AG10803 (cell line): ENCODE measurements around the gene ARHGAP4.
A peak's percentile ranks its signal among the peaks of the same experiment; 100 is the strongest.

Experiments used
- DNase-seq: peaks from one replicate; pipeline ENCODE4 v3.0.0; 2010; ENCODE audit warnings: low read depth
- H3K4me3 ChIP-seq: 2 replicates; pipeline ENCODE4 v1.5.1; 2011; ENCODE audit warnings: mild to moderate bottlenecking, low read length, control low read depth
- TF ChIP-seq, protein P1 (sequence below): conservative IDR thresholded peaks from 2 replicates; pipeline ENCODE4 v1.5.1; 2011; ENCODE audit warnings: mild to moderate bottlenecking, low read length, control low read depth, inconsistent platforms

The ARHGAP4 gene

DNA sequence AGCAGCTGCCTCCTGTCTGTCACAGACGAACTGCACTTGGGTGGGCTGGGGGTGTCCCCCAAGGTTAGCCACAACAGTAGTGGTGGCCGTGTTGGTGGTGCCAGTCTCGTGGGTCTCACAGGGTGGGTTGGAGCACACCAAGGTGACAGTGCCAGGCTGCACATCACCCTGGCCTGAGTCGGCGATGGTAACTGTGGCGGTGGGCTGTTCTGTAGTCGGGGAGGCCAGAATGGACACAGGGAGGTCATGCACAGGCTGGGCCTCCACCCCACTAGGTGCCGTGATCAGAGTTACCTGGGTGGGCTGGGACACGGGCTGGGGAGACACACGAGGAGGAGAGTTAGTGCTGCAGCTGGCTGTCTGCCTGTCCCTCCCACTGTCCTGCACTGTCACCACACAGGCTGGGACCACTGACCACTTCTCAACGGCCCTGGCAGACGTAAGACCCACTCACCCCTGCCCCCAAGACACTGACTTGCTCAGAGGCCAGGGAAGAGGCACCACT lies 29.2 kb upstream of the ARHGAP4 start:
- TF ChIP-seq, protein P1, sequence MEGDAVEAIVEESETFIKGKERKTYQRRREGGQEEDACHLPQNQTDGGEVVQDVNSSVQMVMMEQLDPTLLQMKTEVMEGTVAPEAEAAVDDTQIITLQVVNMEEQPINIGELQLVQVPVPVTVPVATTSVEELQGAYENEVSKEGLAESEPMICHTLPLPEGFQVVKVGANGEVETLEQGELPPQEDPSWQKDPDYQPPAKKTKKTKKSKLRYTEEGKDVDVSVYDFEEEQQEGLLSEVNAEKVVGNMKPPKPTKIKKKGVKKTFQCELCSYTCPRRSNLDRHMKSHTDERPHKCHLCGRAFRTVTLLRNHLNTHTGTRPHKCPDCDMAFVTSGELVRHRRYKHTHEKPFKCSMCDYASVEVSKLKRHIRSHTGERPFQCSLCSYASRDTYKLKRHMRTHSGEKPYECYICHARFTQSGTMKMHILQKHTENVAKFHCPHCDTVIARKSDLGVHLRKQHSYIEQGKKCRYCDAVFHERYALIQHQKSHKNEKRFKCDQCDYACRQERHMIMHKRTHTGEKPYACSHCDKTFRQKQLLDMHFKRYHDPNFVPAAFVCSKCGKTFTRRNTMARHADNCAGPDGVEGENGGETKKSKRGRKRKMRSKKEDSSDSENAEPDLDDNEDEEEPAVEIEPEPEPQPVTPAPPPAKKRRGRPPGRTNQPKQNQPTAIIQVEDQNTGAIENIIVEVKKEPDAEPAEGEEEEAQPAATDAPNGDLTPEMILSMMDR, result no peak
- H3K4me3 ChIP-seq, result no peak overlapping the region
- no peak for DNase-seq

DNA sequence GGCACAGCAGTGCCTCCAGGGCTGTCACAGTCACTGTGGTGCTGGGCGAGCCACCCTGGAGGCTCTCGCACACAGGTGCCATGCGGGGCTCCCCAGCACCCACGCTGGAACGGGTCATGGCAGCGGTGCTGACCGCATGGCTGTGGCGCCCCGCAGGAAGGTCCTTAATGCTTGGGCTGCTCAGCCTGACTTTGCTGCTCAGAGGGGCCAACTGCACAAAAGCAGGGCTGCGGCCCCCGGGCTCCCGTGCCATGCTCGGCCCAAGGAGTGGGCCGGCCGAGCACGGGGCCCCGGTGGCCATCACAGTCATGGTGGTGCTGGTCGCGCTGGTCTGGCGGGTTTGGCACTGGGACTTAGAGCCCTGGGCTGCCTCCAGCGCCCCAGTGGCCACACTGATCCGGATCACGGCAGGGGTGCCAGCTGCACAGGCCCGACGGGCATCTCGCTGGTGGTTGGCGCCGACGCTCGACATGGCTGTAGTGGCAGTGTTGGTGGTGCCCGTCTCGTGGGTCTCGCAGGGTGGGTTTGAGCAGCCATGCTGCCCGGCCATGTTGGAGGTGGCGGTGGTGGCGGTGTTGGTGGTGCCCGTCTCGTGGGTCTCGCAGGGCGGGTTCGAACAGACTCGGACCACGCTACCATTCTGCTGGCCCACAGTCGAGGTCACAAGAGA lies 28.6 kb upstream of the ARHGAP4 start:
- TF ChIP-seq, protein P1, result no peak
- no peak for DNase-seq
- H3K4me3 ChIP-seq, result no peak overlapping the region

DNA sequence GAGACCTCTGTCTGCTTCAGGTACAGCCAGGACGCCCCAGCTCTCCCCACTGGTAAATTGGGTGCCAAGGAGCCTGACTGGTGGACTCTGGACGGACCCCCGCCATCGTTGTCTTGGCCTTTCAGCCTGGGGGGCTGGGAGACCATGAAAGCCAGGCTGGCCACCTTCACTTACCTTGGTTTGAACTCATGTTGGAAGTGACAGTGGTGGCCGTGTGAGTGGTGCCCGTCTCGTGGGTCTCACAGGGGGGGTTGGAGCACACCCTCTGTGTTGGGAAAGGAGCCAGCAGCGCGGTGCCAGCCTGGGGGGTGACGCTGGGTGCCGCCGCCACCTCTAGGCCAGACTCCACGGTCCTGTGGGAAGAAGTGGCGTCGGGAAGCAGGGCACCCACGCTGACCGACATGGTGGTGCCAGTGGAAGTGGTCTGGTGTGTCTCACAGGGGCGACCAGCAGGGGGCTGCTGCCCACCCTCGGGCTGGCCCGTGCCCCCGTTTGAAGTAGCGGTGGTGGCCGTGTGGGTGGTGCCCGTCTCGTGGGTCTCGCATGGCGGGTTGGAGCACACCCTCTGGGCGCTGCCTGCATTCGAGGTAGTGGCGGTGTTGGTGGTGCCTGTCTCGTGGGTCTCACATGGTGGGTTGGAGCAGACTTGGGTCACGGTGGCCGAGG lies 28.0 kb upstream of the ARHGAP4 start:
- no peak for DNase-seq
- TF ChIP-seq, protein P1, result no peak
- no peak overlapping the region for H3K4me3 ChIP-seq

DNA sequence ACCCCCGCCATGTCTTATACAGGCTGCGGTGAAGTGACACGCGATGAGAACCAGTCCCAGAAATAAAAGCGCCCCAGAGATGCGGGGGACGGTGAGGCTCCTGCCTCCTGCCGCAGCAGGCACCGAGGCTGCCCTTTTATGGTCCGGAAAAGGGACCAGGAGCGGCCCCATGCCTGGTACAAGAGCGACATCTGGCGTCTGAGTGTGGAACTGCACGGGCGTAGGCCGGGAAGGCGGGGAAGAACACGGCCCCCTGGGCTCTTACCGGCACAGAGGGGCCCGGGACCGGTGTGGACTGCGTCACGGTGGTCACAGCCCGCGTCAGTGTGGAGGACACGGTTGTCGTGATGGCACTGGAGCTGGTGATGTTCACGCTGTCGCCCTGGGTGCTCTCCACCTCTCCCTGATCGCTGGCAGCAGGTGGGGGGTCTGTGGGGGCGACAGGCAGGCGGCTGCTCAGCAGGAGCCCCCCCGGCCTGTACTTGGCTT lies 27.3 kb upstream of the ARHGAP4 start:
- TF ChIP-seq, protein P1, result peak; percentile 74
- peak; percentile 46 for DNase-seq
- no peak overlapping the region for H3K4me3 ChIP-seq

DNA sequence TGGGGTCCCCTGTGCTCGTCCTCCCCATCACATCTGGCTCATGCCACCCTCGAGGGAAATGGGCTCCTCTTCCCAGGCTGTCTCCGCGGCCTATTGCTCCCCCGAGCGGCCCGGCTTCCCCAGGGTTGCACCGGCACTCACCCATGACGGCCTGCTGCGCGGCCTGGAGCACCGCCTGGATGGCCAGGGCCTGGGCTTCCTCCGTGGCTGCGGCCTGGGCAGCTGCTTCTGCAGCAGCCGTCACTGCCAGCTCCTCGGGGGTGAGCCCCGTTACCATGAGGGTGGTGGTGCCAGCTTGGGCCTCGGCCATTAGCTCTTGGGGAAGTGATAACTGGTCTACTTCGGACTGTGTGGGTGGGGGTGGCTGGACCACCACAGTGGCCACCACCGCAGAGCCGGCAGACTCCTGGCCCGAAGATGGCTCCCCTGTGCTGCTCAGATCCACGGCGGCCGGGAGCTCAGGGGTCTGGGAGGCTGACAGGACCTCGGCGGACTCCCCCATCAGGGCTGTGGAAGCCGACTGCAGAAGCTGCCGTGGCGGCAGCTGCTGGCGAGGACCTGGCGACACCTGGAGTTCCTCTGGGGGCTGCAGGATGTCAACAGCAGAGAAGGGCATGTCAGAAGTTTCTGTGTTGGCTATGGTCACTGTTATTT lies 26.4 kb upstream of the ARHGAP4 start:
- DNase-seq, result no peak
- TF ChIP-seq, protein P1, result no peak
- H3K4me3 ChIP-seq, result no peak overlapping the region

DNA sequence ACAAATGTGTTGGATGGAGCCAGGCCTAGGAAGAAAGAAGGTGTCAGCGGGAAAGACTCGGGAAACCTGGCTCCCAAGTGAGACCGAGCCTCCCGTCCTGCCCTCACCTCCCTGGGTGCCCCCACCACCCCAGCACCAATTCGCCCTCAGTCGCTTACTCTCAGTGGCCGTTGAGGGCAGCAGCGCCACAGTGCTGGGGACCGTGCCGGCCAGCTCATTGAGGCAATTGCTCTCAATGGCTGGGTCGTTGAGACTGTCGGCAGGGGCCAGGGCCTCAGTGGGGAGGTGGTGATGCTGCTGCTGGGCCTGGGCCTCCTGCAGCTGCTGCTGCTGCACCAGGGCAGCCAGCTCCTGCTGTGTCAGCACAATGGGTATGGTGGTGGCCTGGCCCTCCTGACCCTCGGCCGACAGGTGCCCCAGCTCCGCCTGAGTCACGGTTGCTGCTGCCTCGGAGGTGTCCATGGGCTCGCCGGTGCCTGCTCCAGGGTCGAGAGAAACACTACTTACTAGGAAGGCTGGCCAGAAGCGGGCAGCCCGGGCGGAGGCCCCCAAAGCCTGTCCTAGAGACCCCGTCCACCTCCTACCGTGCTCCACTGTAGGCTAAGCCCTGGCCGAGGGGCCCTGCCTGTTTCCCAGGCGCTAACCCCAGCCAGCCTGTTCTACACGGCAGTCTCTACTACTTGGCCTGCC lies 25.8 kb upstream of the ARHGAP4 start:
- TF ChIP-seq, protein P1, result no peak
- no peak for DNase-seq
- no peak overlapping the region for H3K4me3 ChIP-seq
